Measurements from ENCODE around the gene SYNGR4.
A peak's percentile ranks its signal among the peaks of the same experiment; 100 is the strongest.
"Not testable (repeated sequence)": the region's sequence is repeated elsewhere in the genome, so short reads cannot be mapped to it uniquely, and the experiment has no call there.

Gene SYNGR4

DNA sequence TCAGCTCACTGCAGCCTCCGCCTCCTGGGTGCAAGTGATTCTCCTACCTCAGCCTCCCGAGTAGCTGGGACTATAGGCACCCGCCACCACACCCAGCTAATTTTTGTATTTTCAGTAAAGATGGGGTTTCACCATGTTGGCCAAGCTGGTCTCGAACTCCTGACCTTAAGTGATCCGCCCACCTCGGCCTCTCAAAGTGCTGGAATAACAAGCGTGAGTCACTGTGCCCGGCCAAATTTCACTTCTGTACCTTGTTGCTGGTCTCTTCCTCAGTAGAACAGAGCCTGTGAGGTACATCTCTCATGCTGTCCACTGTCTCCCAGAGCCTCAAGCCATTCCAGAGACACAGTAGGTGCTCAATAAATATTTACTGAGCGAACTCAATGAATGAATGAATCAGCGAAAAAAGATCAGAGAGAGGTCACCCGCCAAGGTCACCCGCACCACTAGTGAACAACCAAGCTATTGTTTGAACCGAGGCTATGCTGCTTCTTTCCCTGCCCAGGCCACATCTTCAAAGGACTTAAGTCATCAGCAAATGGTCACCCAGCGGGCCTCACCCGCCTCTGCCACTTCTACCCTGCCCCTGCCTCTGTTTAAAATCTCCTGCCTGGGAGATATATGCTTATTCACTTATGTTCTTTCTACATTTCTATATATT lies 9.7 kb upstream of the SYNGR4 start:
- ATAC-seq (no peak), DNase-seq (no peak)
- H3K27me3 Mint-ChIP-seq, result no peaks in the 10 kb centered on the region
- H3K4me1 Mint-ChIP-seq, result peaks cover 11% of the 10 kb centered on the region
- H3K27ac Mint-ChIP-seq, result peak overlapping the region in 1 of 2 donors; percentile 27
- H3K4me3 Mint-ChIP-seq, result no peak overlapping the region
- H3K9me3 Mint-ChIP-seq, result no peaks in the 10 kb centered on the region

DNA sequence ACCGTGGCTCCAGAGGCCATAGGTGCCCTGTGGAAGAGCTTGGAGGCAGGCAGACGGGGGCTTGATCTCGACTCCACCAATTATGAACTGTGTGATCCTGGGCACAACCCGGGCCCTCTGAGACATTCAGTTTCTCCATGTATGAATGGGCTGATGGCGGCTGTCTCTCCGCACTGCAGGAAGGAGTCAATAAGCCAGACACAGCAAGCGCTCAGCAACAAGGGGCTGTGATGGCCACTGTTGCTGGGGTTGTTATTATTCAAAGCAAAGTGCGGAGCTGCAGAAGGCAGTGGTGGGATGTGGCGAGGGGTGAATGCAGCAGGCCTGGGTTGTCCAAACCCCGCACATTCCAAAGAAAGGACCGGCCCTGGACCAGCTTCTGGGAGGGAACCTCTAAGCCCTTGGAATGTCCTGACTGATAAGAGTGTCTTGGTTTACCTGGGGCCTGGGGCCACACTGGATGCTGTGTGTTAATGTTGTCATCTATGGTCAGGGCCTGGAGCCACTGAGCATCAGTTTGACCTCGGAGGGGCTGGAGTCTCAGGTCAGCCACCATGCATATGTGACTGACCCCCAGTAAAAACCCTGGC lies 8.7 kb upstream of the SYNGR4 start:
- H3K4me3 Mint-ChIP-seq, result no peak overlapping the region

DNA sequence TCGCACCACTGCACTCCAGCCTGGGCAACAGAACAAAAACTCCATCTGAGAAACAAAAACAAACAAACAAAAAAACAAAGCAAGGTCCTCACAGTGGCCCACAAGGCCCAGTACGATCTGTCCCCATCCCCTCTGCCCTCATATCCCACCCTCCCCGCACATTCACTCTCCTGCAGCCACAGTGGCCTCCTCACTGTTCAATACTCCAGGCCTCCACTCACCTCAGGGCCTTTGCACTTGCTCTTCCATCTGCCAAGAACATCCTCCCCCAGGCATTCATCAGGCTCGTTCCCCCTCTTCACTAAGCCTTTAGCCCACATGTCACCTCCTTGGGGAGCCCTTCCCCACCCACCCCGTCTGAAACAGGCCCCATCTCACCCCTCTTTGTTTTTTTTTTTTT lies 5.0 kb upstream of the SYNGR4 start:
- DNase-seq (no peak), ATAC-seq (no peak)
- no peaks in the 10 kb centered on the region for H3K9me3 Mint-ChIP-seq
- H3K4me3 Mint-ChIP-seq, result no peak overlapping the region
- peaks cover 8% of the 10 kb centered on the region for H3K4me1 Mint-ChIP-seq
- no peaks in the 10 kb centered on the region for H3K27me3 Mint-ChIP-seq
- no peak overlapping the region for H3K27ac Mint-ChIP-seq

More for the DNA sequence above, 8.7 kb upstream of the SYNGR4 start:
- ATAC-seq (no peak), DNase-seq (no peak)
- H3K4me1 Mint-ChIP-seq, result peaks cover 11% of the 10 kb centered on the region
- H3K27ac Mint-ChIP-seq, result no peak overlapping the region
- no peaks in the 10 kb centered on the region for H3K9me3 Mint-ChIP-seq
- no peaks in the 10 kb centered on the region for H3K27me3 Mint-ChIP-seq

DNA sequence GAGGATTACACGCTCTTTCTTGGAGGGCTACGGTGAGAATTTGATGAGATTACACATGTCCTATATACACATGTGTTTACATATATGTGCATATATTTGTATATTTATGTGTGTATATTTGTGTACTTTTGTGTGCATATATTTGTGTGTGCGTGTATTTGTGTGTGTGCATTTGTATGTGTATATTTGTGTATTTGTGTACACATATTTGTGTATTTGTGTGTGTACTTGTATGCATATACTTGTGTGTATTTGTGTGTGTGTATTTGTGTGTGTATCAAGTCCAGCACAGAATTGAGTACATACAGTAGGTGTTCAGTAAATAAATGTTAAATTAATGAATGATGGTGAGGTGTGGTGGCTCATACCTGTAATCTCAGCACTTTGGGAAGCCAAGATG lies 2.3 kb upstream of the SYNGR4 start:
- H3K4me1 Mint-ChIP-seq, result peaks cover 19% of the 10 kb centered on the region
- no peaks in the 10 kb centered on the region for H3K27me3 Mint-ChIP-seq
- H3K9me3 Mint-ChIP-seq, result no peaks in the 10 kb centered on the region
- no peak overlapping the region for H3K27ac Mint-ChIP-seq
- H3K4me3 Mint-ChIP-seq, result peak overlapping the region in 1 of 2 donors; percentile 19
- ATAC-seq (no peak), DNase-seq (no peak)

DNA sequence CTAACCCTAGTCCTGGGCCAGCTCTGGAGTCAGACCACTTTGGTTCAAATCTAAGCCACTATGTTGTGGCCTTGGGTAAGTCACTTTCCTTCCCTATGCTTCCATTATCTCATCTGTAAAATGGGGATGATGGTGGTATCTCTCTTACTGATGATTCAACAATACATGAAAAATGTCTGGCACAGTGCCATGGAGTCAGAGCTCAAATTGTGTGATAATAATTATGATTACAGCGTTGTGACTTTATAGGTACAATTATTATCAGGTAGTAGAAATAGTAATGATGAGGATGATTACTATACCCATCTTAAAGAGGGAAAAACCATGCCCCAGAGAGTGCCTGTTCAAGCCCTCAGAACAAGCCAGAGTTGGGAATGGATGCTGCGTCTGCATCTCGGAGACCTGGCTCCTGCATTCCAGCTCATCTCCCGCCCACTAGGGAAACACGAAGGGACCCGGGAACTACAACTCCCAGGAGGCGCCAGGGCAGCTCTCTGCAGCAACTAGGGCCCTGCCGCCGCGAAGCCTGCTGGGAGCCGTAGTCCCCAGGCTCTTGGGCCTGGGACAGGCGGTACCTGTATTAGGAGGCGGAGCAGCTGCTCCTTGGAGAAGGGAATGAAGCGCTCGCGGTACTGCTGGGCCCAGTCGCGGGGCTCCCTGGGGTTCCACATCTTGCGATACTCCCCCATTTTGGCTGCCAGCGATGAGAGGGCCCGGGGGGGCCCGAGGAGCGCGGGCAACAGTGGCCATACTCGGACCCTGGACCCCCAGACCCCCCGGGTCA lies 1.3 kb upstream of the SYNGR4 start:
- ATAC-seq (peak; percentile 79), DNase-seq (peak; percentile 80 to 90)
- H3K4me1 Mint-ChIP-seq, result peaks cover 19% of the 10 kb centered on the region
- H3K27ac Mint-ChIP-seq, result peak overlapping the region; percentile 92 to 98
- no peaks in the 10 kb centered on the region for H3K27me3 Mint-ChIP-seq
- H3K9me3 Mint-ChIP-seq, result no peaks in the 10 kb centered on the region
- H3K4me3 Mint-ChIP-seq, result peak overlapping the region; percentile 87 to 92

DNA sequence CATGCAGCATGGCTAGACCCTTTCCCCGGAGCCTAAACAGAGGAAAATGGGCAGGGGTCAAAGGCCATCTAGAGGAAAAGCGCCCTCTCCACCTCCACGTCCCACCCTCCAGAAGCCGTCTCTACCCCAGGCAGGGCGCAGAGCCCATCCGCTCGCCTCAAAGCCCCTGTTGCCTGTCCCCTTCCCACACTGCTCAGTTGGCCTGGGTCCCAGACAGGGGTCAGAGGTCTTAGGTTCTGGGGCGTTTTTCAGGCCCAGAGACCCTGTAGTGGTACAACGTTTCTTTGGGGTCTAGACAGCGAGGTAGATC lies 712 bp upstream of the SYNGR4 start:
- Mint-ChIP-seq H3K27ac (peak overlapping the region; percentile 92 to 98), H3K9me3 (no peaks in the 10 kb centered on the region), H3K4me1 (peaks cover 19% of the 10 kb centered on the region), H3K4me3 (peak overlapping the region; percentile 87 to 92), H3K27me3 (no peaks in the 10 kb centered on the region)
- ATAC-seq (peak; percentile 28), DNase-seq (no peak)

DNA sequence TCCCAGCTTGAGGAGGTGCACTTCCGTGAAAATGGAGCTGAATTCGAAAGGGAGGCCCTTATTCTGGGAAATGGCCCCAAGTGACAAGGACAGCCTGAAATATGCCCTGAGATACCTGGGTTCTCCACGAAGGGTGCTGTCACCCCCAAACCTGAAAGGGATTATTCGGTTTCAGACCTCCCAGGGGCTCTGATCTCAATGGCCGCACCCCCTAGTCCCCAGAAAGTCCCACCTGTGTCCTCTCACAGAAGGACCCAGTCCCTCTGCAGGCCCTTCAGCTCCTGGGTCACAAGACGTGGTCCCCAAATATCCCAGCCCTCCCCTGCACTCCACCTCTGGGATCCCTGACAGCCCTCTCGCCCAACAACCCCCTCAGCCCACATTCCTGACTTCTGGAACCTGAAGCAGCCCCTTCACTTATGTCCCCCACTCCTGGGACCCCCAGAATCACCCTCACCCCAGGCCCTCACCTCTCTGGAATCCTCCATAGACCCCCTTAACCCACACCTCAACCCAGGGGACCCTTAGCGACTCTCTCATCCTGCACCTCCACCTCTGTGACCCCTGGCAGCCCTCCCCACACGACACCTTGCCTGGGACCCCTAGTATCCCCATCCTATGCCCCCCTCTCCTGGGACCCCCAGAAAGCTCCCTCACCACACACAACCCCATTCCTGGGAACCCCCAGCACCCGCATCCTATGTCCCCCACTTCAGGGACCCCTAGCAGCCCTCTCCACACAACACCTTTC lies 606 bp downstream of the SYNGR4 start:
- DNase-seq (no peak), ATAC-seq (peak; percentile 3)
- H3K9me3 Mint-ChIP-seq, result no peaks in the 10 kb centered on the region
- peaks cover 19% of the 10 kb centered on the region for H3K4me1 Mint-ChIP-seq
- H3K27me3 Mint-ChIP-seq, result no peaks in the 10 kb centered on the region
- peak overlapping the region; percentile 92 to 98 for H3K27ac Mint-ChIP-seq
- H3K4me3 Mint-ChIP-seq, result peak overlapping the region; percentile 87 to 92

- Mint-ChIP-seq H3K4me1 (peaks cover 19% of the 10 kb centered on the region), H3K27me3 (no peaks in the 10 kb centered on the region), H3K9me3 (no peaks in the 10 kb centered on the region), H3K27ac (no peak overlapping the region), H3K4me3 (peak overlapping the region in 1 of 2 donors; percentile 92)
- no peak for ATAC-seq
- no peak for DNase-seq
Observed at GRCh38 chr19:48365602-48366001, 1.4 kb downstream of the SYNGR4 start.

DNA sequence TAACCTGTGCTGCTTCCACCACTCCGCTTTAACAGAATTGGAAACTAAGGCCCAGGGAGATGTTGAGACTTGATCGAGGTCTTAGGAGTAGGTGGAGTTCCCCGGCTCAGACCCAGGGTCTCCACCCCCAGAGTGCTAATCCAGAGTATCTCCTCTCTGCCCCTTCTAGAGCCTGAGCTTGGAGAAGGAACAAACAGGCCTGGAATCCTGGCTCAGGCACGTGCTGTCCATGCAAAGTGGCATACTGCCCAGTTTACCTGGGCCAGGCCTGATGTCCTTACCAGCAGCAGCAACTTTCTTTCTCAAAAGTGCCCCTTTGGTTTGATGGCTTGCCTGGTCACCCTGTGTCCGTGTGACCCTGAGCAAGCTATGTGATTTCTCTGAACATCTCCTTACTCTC lies 3.7 kb downstream of the SYNGR4 start:
- no peak for ATAC-seq
- Mint-ChIP-seq H3K27ac (no peak overlapping the region), H3K4me1 (peaks cover 14% of the 10 kb centered on the region), H3K9me3 (no peaks in the 10 kb centered on the region), H3K4me3 (no peak overlapping the region), H3K27me3 (peaks cover 4% of the 10 kb centered on the region)
- no peak for DNase-seq

- no peak for DNase-seq
- Mint-ChIP-seq H3K4me3 (no peak overlapping the region), H3K27me3 (peaks cover 11% of the 10 kb centered on the region), H3K9me3 (no peaks in the 10 kb centered on the region), H3K4me1 (peaks cover 12% of the 10 kb centered on the region), H3K27ac (no peak overlapping the region)
- no peak for ATAC-seq
Observed at GRCh38 chr19:48368936-48369335, 4.8 kb downstream of the SYNGR4 start.

DNA sequence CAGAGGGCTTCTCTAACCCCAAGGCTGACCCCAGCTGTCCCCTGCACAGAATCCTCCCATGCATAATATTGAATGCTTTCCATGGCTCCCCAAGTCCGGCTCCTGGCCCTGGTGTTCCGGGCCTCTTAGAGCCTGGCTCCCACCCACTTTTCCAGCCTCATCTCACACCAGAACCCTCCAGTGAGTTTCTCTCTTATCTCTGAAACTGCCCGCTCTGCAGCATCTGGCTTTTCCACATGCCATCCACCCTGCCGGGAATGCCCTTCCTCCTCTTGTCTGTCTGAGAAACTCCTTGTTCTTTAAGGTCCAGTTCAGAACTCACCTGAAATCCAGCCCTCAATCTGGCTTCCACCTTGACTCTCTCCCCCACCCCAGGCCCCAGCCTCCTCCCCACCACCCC lies 6.8 kb downstream of the SYNGR4 start:
- Mint-ChIP-seq H3K4me3 (no peak overlapping the region), H3K4me1 (no peaks in the 10 kb centered on the region), H3K27me3 (peaks cover 11% of the 10 kb centered on the region), H3K27ac (no peak overlapping the region), H3K9me3 (no peaks in the 10 kb centered on the region)
- DNase-seq (no peak), ATAC-seq (no peak)

DNA sequence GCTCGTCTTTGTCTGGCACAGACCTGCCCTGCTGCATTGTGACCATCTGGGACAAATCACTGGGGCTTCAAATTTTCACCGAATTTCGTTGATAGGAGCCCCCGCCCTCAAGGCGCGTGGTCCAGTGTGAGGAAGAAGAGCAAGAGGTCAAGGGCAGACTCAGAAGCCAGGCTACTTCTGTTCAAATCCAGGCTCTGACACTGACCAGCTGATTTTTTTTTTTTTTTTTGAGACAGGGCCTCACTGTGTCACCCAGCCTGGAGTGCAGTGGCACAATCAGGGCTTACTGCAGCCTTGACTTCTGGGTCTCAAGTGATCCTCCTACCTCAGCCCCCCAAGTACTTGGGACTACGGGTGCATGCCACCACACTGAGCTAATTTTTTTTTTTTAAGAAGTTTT lies 7.2 kb downstream of the SYNGR4 start:
- DNase-seq (no peak), ATAC-seq (no peak)
- no peak overlapping the region for H3K27ac Mint-ChIP-seq
- H3K4me1 Mint-ChIP-seq, result no peaks in the 10 kb centered on the region
- peaks cover 11% of the 10 kb centered on the region for H3K27me3 Mint-ChIP-seq
- no peak overlapping the region for H3K4me3 Mint-ChIP-seq
- H3K9me3 Mint-ChIP-seq, result no peaks in the 10 kb centered on the region

- not testable (repeated sequence) for ATAC-seq, DNase-seq, H3K4me3 Mint-ChIP-seq, H3K27ac Mint-ChIP-seq, H3K4me1 Mint-ChIP-seq, H3K9me3 Mint-ChIP-seq
- H3K27me3 Mint-ChIP-seq, result peaks cover 11% of the 10 kb centered on the region
Observed at GRCh38 chr19:48371771-48372170, 7.6 kb downstream of the SYNGR4 start.

DNA sequence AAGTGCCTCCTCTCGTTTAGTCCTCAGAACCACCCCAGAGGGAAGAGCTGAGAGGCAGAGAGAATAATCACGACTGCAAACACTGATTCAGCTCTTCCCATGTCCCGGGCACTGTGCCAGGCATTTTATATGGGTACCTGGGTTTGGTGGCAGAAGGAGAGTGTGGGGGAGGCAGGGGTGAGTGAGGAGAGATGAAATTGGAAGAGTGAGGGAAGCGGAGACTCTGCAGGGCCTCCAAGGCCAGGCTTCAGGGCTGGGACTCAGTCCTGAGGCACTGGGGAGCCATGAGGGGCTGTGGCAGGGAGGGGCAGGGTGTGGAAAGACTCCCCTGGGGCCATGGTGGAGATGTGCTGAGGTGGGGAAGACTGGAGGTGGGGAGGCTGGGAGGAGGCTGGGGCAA lies 8.7 kb downstream of the SYNGR4 start:
- ATAC-seq (no peak), DNase-seq (no peak)
- Mint-ChIP-seq H3K9me3 (no peaks in the 10 kb centered on the region), H3K27me3 (peaks cover 11% of the 10 kb centered on the region), H3K4me1 (no peaks in the 10 kb centered on the region), H3K4me3 (no peak overlapping the region), H3K27ac (no peak overlapping the region)

- no peak overlapping the region for H3K27ac Mint-ChIP-seq
- H3K4me3 Mint-ChIP-seq, result no peak overlapping the region
- no peaks in the 10 kb centered on the region for H3K9me3 Mint-ChIP-seq
- ATAC-seq, result no peak
- peaks cover 11% of the 10 kb centered on the region for H3K27me3 Mint-ChIP-seq
- no peaks in the 10 kb centered on the region for H3K4me1 Mint-ChIP-seq
- no peak for DNase-seq
Observed at GRCh38 chr19:48373567-48373966, 9.4 kb downstream of the SYNGR4 start.

DNA sequence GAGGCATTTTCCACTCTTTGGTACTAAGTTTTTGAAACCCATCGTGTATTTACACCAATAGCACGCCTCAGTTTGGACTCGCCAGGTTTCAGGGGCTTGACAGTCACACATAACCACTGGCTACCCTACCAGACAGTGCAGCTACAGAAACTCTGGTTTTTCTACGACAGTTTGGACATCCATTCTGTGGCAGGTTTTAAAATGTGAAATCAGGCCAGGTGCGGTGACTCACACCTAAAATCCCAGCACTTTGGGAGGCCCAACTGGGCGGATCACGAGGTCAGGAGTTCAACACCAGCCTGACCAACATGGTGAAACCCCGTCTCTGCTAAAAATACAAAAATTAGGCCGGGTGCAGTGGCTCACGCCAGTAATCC lies 14.0 kb downstream of the SYNGR4 start:
- H3K27me3 Mint-ChIP-seq, result peaks cover 4% of the 10 kb centered on the region
- H3K27ac Mint-ChIP-seq, result no peak overlapping the region
- no peak overlapping the region for H3K4me3 Mint-ChIP-seq
- ATAC-seq (no peak), DNase-seq (no peak)
- H3K4me1 Mint-ChIP-seq, result no peaks in the 10 kb centered on the region
- H3K9me3 Mint-ChIP-seq, result no peaks in the 10 kb centered on the region
